ENCODE data around the gene ARHGAP45.

DNA sequence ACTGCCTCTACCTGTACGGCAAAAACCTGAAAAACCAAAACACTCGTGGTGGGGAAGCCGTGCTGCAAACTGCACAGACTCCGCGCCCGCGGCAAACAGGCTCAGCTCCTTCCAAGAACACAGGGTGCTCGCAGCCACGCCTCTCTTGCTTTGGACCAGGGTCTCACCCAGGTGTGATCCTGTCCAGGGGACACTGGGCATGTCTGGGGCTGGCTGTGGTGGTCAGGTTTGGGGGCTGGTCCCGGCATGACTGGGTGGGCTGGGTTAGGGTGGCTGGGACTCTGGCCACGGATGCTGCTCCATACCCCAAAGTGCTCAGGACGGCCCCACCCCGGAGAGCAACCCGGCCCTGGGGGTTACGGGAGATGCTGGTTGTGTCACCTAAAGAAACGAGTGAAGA lies 50.7 kb downstream of the ARHGAP45 start:
- no peak for TF ChIP-seq USF2 (CRISPR knock-in tag; IDR thresholded peaks at IDR 0.05)
- TF ChIP-seq, protein P1, sequence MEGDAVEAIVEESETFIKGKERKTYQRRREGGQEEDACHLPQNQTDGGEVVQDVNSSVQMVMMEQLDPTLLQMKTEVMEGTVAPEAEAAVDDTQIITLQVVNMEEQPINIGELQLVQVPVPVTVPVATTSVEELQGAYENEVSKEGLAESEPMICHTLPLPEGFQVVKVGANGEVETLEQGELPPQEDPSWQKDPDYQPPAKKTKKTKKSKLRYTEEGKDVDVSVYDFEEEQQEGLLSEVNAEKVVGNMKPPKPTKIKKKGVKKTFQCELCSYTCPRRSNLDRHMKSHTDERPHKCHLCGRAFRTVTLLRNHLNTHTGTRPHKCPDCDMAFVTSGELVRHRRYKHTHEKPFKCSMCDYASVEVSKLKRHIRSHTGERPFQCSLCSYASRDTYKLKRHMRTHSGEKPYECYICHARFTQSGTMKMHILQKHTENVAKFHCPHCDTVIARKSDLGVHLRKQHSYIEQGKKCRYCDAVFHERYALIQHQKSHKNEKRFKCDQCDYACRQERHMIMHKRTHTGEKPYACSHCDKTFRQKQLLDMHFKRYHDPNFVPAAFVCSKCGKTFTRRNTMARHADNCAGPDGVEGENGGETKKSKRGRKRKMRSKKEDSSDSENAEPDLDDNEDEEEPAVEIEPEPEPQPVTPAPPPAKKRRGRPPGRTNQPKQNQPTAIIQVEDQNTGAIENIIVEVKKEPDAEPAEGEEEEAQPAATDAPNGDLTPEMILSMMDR (IDR thresholded peaks at IDR 0.05 in 2 of 3, conservative IDR thresholded peaks at IDR 0.05 in 1 of 3; ENCODE audit: insufficient read depth in 2 of 3, low read depth in 1 of 3, low read length in 3 of 3) = no peak
- no peak for TF ChIP-seq MXI1 (IDR thresholded peaks at IDR 0.05; ENCODE audit: low read depth, low read length)
- TF ChIP-seq ATF1 (CRISPR knock-in tag; IDR thresholded peaks at IDR 0.05) = no peak
- TF ChIP-seq ATF1 (tag; IDR thresholded peaks at IDR 0.05) = no peak
- TF ChIP-seq SIN3B (IDR thresholded peaks at IDR 0.05; ENCODE audit: low read depth) = no peak
- TF ChIP-seq, protein P2, sequence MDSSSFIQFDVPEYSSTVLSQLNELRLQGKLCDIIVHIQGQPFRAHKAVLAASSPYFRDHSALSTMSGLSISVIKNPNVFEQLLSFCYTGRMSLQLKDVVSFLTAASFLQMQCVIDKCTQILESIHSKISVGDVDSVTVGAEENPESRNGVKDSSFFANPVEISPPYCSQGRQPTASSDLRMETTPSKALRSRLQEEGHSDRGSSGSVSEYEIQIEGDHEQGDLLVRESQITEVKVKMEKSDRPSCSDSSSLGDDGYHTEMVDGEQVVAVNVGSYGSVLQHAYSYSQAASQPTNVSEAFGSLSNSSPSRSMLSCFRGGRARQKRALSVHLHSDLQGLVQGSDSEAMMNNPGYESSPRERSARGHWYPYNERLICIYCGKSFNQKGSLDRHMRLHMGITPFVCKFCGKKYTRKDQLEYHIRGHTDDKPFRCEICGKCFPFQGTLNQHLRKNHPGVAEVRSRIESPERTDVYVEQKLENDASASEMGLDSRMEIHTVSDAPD (CRISPR knock-in tag; IDR thresholded peaks at IDR 0.05) = no peak
- TF ChIP-seq BCOR (IDR thresholded peaks at IDR 0.05) = no peak
- no peak for TF ChIP-seq XRCC5 (IDR thresholded peaks at IDR 0.05; ENCODE audit: low read depth, low read length)
- no peak for TF ChIP-seq ZNF3 (CRISPR knock-in tag; IDR thresholded peaks at IDR 0.05)
- no peak for TF ChIP-seq SNAPC5 (CRISPR knock-in tag; IDR thresholded peaks at IDR 0.05)
- no peak for TF ChIP-seq FOXK1 (CRISPR knock-in tag; IDR thresholded peaks at IDR 0.05; ENCODE audit: borderline replicate concordance)
- TF ChIP-seq ZFP30 (CRISPR knock-in tag; IDR thresholded peaks at IDR 0.05; ENCODE audit: borderline replicate concordance) = no peak
